Measurements from ENCODE around the gene MAML3.

The MAML3 gene

GRCh38 chr4:140082391-140082755, 71.6 kb downstream of the MAML3 start:
- Histone ChIP-seq H3K4me1 (ENCODE audit: low read length) (no peaks in the 10 kb centered on the region), H3K27me3 (ENCODE audit: low read depth, low read length) (peaks cover 21% of the 10 kb centered on the region), H3K27ac (ENCODE audit: low read length) (no peak overlapping the region), H3K36me3 (replicated peaks; ENCODE audit: low read depth, low read length) (no peaks in the 10 kb centered on the region), H3K79me2 (ENCODE audit: low read length) (no peaks in the 10 kb centered on the region), H3K9ac (ENCODE audit: low read length) (no peak overlapping the region), H3K9me3 (ENCODE audit: insufficient read depth, low read length) (no peaks in the 10 kb centered on the region), H3K4me2 (ENCODE audit: low read length) (no peak overlapping the region), H3K4me3 (ENCODE audit: low read length) (no peak overlapping the region), H4K20me1 (ENCODE audit: insufficient read depth, low read length) (no peaks in the 10 kb centered on the region), H2AFZ (ENCODE audit: low read depth, low read length) (no peak overlapping the region)
- no peak for TF ChIP-seq EZH2phosphoT487 (IDR thresholded peaks at IDR 0.05; ENCODE audit: low read depth)
- TF ChIP-seq CTCF (IDR thresholded peaks at IDR 0.05; ENCODE audit: low read depth, low read length): no peak

GRCh38 chr4:140081641-140082390, 72.2 kb downstream of the MAML3 start:
- no peaks in the 10 kb centered on the region for H3K79me2 ChIP-seq (ENCODE audit: low read length)

GRCh38 chr4:140080883-140081282, 73.1 kb downstream of the MAML3 start:
- no peak overlapping the region for H3K4me3 ChIP-seq (ENCODE audit: low read length)
- TF ChIP-seq EZH2phosphoT487 (IDR thresholded peaks at IDR 0.05; ENCODE audit: low read depth) (no peak), CTCF (IDR thresholded peaks at IDR 0.05; ENCODE audit: low read depth, low read length) (no peak)
- H3K27me3 ChIP-seq (ENCODE audit: low read depth, low read length): peaks cover 15% of the 10 kb centered on the region
- no peaks in the 10 kb centered on the region; the same call in 1 of the 2 replicates for H4K20me1 ChIP-seq (ENCODE audit: insufficient read depth, low read length)
- H3K27ac ChIP-seq (ENCODE audit: low read length): no peak overlapping the region
- no peaks in the 10 kb centered on the region for H3K36me3 ChIP-seq (replicated peaks; ENCODE audit: low read depth, low read length)
- no peak overlapping the region for H3K4me2 ChIP-seq (ENCODE audit: low read length)
- no peak overlapping the region for H2AFZ ChIP-seq (ENCODE audit: low read depth, low read length)
- no peaks in the 10 kb centered on the region for H3K4me1 ChIP-seq (ENCODE audit: low read length)
- no peak overlapping the region for H3K9ac ChIP-seq (ENCODE audit: low read length)
- no peaks in the 10 kb centered on the region for H3K79me2 ChIP-seq (ENCODE audit: low read length)
- no peaks in the 10 kb centered on the region for H3K9me3 ChIP-seq (ENCODE audit: insufficient read depth, low read length)

More at GRCh38 chr4:140081641-140082390, 72.2 kb downstream of the MAML3 start:
- no peak overlapping the region for H3K4me3 ChIP-seq (ENCODE audit: low read length)
- no peaks in the 10 kb centered on the region for H3K36me3 ChIP-seq (replicated peaks; ENCODE audit: low read depth, low read length)
- H3K4me2 ChIP-seq (ENCODE audit: low read length): no peak overlapping the region
- H3K27ac ChIP-seq (ENCODE audit: low read length): no peak overlapping the region
- no peaks in the 10 kb centered on the region for H4K20me1 ChIP-seq (ENCODE audit: insufficient read depth, low read length)
- no peak overlapping the region for H2AFZ ChIP-seq (ENCODE audit: low read depth, low read length)
- H3K9me3 ChIP-seq (ENCODE audit: insufficient read depth, low read length): no peaks in the 10 kb centered on the region
- H3K4me1 ChIP-seq (ENCODE audit: low read length): no peaks in the 10 kb centered on the region
- TF ChIP-seq CTCF (IDR thresholded peaks at IDR 0.05; ENCODE audit: low read depth, low read length) (no peak), EZH2phosphoT487 (IDR thresholded peaks at IDR 0.05; ENCODE audit: low read depth) (no peak)
- peaks cover 18% of the 10 kb centered on the region for H3K27me3 ChIP-seq (ENCODE audit: low read depth, low read length)
- H3K9ac ChIP-seq (ENCODE audit: low read length): no peak overlapping the region

- H3K4me3 ChIP-seq (ENCODE audit: low read length): no peak overlapping the region
- TF ChIP-seq CTCF (IDR thresholded peaks at IDR 0.05; ENCODE audit: low read depth, low read length) (no peak), EZH2phosphoT487 (IDR thresholded peaks at IDR 0.05; ENCODE audit: low read depth) (no peak)
- H3K9ac ChIP-seq (ENCODE audit: low read length): no peak overlapping the region
- no peaks in the 10 kb centered on the region for H3K79me2 ChIP-seq (ENCODE audit: low read length)
- no peaks in the 10 kb centered on the region for H3K36me3 ChIP-seq (replicated peaks; ENCODE audit: low read depth, low read length)
- no peak overlapping the region for H2AFZ ChIP-seq (ENCODE audit: low read depth, low read length)
- H3K27ac ChIP-seq (ENCODE audit: low read length): no peak overlapping the region
- no peaks in the 10 kb centered on the region for H3K4me1 ChIP-seq (ENCODE audit: low read length)
- H3K4me2 ChIP-seq (ENCODE audit: low read length): no peak overlapping the region
- H3K9me3 ChIP-seq (ENCODE audit: insufficient read depth, low read length): no peaks in the 10 kb centered on the region
- peaks cover 4% of the 10 kb centered on the region; the same call in 1 of the 2 replicates for H3K27me3 ChIP-seq (ENCODE audit: low read depth, low read length)
- no peaks in the 10 kb centered on the region; the same call in 1 of the 2 replicates for H4K20me1 ChIP-seq (ENCODE audit: insufficient read depth, low read length)
Measured at GRCh38 chr4:140078366-140078765, 75.6 kb downstream of the MAML3 start.
